ENCODE data around the gene VAMP4.
"Not testable (repeated sequence)": the region's sequence is repeated elsewhere in the genome, so short reads cannot be mapped to it uniquely, and the experiment has no call there.

VAMP4 gene

GRCh38 chr1:171753685-171754352, 12.0 kb upstream of the VAMP4 start:
- no peak overlapping the region for H3K4me3 ChIP-seq (ENCODE audit: low read length)
- no peak for DNase-seq (ENCODE audit: low read depth, low spot score)

GRCh38 chr1:171753182-171753581, 11.3 kb upstream of the VAMP4 start:
- DNase-seq (ENCODE audit: low read depth, low spot score): no peak

GRCh38 chr1:171751221-171751620, 9.4 kb upstream of the VAMP4 start:
- DNase-seq (ENCODE audit: low read depth, low spot score): no peak
- no peak overlapping the region for H3K4me3 ChIP-seq (ENCODE audit: low read length)

More at GRCh38 chr1:171753182-171753581, 11.3 kb upstream of the VAMP4 start:
- no peak overlapping the region for H3K4me3 ChIP-seq (ENCODE audit: low read length)

DNA sequence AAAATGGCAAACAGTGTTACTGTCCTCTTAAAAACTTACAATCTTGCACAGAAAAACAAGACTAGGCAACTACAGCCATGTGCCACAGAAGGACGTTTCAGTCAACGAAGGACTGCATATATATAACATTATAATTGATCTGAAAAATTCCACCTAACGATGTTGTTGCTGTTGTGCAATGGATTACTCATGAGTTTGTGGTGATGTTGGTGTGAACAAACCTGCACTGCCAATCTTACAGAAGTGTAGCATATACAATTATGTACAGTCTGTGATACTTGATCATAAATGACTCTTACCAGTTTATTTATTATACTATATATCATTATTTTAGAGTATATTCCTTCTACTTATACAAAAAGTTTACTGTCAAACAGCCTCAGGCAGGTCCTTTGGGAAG, 6.8 kb upstream of the VAMP4 start:
- no peak overlapping the region for H3K4me3 ChIP-seq (ENCODE audit: low read length)
- no peak for DNase-seq (ENCODE audit: low read depth, low spot score)

DNA sequence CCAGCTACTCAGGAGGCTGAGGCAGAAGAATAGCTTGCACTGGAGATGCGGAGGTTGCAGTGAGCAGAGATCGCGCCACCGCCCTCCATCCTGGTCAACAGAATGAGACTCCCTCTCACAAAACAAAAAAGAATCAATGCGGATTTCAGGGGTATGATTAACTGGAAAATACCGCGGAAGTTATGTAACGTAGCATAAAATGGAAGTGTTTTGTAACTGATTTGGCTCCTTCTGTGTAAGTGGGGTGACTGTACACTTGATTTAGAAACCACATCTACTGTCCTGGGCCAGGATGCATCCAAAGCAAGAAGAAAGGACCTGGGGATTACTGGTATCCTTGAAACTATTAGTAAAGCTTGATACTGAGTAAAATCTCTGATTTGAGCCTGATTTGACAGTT, 3.1 kb upstream of the VAMP4 start:
- no peak overlapping the region for H3K4me3 ChIP-seq (ENCODE audit: low read length)
- DNase-seq (ENCODE audit: low read depth, low spot score): no peak

DNA sequence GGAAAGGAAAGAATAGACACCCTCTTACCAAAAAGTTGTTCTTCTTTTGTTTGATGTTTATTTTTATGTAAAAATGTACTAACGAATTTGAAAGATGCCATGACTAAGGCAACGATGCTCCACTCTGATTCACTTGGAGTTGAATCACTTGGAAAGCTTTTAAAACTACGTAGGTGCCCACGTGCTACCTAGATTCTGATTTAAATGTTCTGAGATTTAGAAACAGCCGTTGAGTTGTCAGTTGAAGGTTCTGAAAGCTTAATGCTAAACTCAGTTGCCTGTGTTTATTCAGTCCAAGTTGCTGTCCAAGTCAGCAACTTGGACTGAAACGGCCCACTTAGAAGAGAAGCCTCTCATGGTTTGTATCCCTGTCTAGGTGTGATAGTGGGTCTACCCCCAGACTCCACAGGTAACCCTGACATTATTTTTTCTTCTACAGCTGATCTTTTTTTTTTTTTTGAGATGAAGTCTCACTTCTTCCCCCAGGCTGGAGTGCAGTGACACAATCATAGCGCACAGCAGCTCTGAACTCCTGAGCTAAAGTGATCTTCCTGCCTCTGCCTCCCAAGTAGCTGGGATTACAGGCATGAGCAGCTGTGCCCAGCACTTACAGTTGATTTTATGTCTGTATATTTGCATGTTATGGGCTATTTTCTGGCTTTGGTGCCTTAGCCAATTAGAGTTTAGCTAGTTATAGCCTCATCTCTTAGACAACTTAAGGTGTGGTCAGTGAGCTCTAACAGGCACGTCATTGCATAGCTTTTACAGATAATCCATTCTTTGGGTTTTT, 1.4 kb upstream of the VAMP4 start:
- no peak for DNase-seq (ENCODE audit: low read depth, low spot score)
- H3K4me3 ChIP-seq (ENCODE audit: low read length): no peak overlapping the region

GRCh38 chr1:171742577-171742922, 685 bp upstream of the VAMP4 start:
- no peak for DNase-seq (ENCODE audit: low read depth, low spot score)
- peak overlapping the region; percentile 74 for H3K4me3 ChIP-seq (ENCODE audit: low read length)

DNA sequence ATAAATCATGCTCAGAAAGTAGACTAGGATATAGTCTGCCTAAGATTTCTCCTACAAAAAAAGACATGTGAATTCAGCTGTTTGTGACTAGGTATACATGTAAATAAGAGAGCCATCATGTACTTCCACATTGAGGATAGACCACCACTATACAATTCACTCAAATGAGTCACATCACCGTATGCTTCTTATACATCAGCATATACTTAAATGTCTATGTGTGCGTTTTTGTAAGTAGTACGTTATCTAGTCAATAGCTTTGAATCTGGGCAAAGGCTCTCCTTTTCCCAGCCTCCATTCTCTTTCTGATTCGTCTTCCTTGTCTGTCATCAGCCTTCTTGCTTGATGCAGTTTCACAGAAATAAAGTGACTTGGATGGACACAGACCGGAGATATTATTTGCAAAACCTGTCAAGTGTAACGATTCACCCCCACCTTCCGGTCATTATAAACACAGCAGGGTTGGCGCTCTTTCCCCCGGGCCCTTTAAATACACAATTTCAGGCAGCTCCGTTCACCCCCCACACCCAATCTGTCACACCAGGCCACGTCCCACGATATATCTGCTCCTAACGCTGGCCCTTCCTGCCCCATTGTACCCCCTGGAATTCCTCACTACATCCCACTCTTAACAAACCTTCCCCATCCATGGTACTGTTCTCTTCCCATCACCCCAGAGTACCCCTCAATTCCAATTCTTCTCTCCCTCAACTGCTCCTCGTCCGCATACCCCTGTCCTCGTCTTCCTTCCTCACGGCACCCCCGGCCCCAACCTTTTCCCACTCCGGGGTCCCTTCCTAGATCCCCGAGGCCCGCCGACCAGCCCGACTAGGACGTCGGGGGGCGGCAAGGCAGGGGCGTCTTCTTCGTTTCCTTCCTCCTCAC, 636 bp downstream of the VAMP4 start:
- DNase-seq (ENCODE audit: low read depth, low spot score): peak; percentile 15
- peak overlapping the region; percentile 74 for H3K4me3 ChIP-seq (ENCODE audit: low read length)

DNA sequence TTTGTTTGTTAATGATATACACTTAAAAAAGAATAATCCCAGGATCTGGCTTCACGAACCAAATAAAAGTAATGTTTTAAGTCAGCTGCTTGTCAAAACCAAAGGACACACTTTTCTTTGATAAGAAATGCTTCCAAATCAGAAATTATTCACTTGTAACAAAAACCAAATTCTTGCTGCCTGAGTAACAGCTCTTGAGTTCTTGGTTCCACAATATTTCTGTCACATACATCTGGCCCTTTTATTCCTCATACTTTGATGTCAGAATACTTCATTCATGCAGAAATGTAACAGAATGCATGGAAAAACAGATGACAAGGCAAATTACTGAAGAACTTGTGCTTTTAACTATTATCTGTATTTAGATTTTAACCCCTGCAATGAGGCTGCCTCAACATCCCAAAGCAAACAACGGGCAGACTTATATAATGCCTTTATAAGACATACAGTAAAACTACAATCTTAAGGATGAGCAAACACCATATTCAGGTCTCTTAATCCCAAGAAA, 1.5 kb downstream of the VAMP4 start:
- H3K4me3 ChIP-seq (ENCODE audit: low read length): no peak overlapping the region

GRCh38 chr1:171739656-171740055, 2.2 kb downstream of the VAMP4 start:
- no peak overlapping the region for H3K4me3 ChIP-seq (ENCODE audit: low read length)
- no peak for DNase-seq (ENCODE audit: low read depth, low spot score)

More for the DNA sequence above, 1.5 kb downstream of the VAMP4 start:
- no peak for DNase-seq (ENCODE audit: low read depth, low spot score)

DNA sequence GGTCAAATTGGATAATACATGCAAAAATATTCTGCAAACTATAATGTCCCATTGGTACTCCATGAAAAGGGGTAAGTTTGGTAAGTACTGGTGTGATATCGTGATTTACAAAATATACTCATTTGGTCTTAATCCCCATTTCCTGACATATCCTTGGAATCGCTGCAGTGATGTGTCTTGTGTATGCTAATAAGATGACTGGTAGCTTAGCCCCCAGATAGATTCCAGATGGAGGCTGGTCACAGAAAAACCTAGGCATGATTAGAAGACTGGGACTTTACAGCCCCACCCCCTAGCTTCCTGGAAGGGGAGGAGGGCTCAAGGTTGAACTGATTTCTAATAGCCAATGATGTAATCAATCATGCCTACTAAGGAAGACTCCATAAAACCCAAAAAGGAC, 3.0 kb downstream of the VAMP4 start:
- no peak for DNase-seq (ENCODE audit: low read depth, low spot score)
- no peak overlapping the region for H3K4me3 ChIP-seq (ENCODE audit: low read length)

GRCh38 chr1:171736196-171736595, 5.7 kb downstream of the VAMP4 start:
- no peak for DNase-seq (ENCODE audit: low read depth, low spot score)
- no peak overlapping the region for H3K4me3 ChIP-seq (ENCODE audit: low read length)

GRCh38 chr1:171730052-171730451, 11.8 kb downstream of the VAMP4 start:
- H3K4me3 ChIP-seq (ENCODE audit: low read length): no peak overlapping the region
- DNase-seq (ENCODE audit: low read depth, low spot score): no peak

DNA sequence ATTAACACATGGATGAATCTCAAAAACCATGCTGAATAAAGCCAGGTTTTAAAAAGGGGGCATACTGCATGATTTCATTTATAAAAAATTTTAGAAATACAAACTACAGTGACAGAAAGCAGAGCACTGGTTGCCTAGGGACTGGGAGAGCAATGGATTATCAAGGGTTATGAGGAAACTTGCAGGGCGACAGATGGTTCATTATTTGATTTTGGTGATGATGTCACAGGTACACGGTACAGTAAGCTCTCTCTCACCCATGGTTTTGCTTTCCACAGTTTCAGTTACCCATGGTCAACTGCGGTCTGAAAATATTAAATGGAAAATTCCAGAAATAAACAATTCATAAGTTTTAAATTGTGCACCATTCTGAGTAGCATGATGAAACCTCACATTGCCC, 14.1 kb downstream of the VAMP4 start:
- no peak for DNase-seq (ENCODE audit: low read depth, low spot score)
- H3K4me3 ChIP-seq (ENCODE audit: low read length): no peak overlapping the region

DNA sequence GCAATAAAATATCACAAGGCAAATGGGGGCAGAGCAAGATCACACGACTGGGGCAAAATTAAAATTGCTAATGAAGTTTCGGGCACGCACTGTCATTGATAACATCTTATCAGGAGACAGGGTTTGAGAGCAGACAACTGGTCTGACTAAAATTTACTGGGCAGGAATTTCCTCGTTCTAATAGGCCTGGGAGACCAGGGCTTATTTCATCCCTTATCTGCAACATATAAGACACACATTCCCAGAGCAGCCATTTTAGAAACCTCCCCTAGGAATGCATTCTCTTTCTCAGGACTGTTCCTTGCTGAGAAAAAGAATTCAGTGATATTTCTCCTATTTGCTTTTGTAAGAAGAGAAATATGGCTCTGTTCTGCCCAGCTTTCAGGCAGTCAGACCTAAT, 18.7 kb downstream of the VAMP4 start:
- not testable (repeated sequence) for DNase-seq (ENCODE audit: low read depth, low spot score); H3K4me3 ChIP-seq (ENCODE audit: low read length)

- H3K4me3 ChIP-seq (ENCODE audit: low read length): no peak overlapping the region
- no peak for DNase-seq (ENCODE audit: low read depth, low spot score)
Observed at GRCh38 chr1:171718848-171719247, 23.0 kb downstream of the VAMP4 start.

GRCh38 chr1:171718216-171718615, 23.6 kb downstream of the VAMP4 start:
- no peak overlapping the region for H3K4me3 ChIP-seq (ENCODE audit: low read length)
- no peak for DNase-seq (ENCODE audit: low read depth, low spot score)

DNA sequence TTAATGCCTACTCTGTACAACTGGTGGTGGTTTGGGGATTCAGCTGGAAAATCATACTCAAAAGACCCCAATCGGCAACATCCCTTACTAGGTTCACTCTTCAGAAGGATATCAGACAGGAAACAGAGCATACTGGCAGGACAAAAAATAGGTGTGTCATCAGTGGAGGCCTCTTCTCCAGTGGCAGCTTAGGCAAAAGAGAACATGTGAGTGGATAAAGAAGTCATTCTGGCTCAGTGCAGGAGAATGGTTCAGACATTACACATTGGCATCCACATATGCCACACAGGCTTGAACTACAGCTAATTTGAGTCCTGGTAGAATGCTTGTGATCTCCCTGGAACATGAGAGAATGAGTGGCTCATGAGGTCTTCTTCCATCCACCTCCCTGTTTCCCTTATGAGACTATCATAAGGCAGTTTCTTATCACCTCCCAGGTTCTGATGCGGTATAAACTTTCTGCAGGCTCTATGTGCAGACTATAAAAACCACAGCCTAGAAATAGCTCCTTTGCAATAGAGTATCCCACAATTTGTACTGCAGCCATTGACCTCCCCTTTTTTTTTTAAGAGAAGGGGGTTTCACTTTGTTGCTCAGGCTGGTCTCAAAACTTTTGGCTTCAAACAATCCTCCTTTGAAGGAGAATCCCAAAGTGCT, 24.7 kb downstream of the VAMP4 start:
- no peak for DNase-seq (ENCODE audit: low read depth, low spot score)
- H3K4me3 ChIP-seq (ENCODE audit: low read length): no peak overlapping the region

GRCh38 chr1:171716616-171717015, 25.2 kb downstream of the VAMP4 start:
- H3K4me3 ChIP-seq (ENCODE audit: low read length): no peak overlapping the region
- DNase-seq (ENCODE audit: low read depth, low spot score): no peak
